Measurements from ENCODE around the gene C1orf167.
A peak's percentile ranks its signal among the peaks of the same experiment; 100 is the strongest.
"Not testable (repeated sequence)": the region's sequence is repeated elsewhere in the genome, so short reads cannot be mapped to it uniquely, and the experiment has no call there.

Gene C1orf167

DNA sequence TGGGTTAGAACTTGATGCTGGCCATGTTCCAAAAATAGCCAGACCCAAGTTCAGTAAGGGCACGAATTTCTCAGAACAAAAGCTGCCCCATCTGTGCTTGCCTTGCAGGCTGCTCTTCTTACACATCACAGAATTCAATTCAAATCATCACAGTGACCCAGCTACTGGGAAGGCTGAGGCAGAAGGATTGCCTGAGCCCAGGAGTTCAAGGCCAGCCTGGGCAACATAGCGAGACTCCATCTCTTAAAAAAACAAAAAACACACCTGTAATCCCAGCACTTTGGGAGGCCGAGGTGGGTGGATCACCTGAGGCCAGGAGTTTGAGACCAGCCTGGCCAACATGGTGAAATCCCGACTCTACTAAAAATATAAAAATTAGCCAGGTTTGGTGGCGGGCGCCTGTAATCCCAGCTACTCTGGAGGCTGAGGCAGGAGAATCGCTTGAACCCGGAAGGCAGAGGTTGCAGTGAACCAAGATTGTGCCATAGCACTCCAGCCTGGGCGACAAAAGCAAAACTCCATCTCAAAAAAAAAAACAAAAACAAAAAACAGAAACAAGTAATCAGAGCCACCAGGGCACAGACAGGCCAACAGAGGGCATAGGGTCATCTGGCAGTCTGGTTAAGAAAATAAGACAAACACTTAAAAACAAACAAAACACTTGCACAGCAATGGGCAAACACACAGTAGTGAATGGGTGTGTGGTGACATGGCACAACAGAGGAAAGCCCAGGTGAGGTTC is 42.1 kb downstream of the C1orf167 start:
- not testable (repeated sequence) for DNase-seq

GRCh38 chr1:11804666-11805421 is 42.9 kb downstream of the C1orf167 start:
- DNase-seq, result peak; percentile 47

GRCh38 chr1:11805422-11806306 is 43.7 kb downstream of the C1orf167 start, which contains the start of the genes CLCN6 and MTHFR:
Gene CLCN6, plus strand, starts transcription at chr1:11806191. Its CDS starts 72 bp downstream, at chr1:11806263.
Gene MTHFR, minus strand, starts transcription at chr1:11805964. Its CDS starts 2,848 bp downstream, at chr1:11803116.
- peak; percentile 99 for DNase-seq

GRCh38 chr1:11806307-11806936 is 44.4 kb downstream of the C1orf167 start:
- no peak for DNase-seq

GRCh38 chr1:11807133-11807532 is 45.1 kb downstream of the C1orf167 start:
- DNase-seq, result no peak

DNA sequence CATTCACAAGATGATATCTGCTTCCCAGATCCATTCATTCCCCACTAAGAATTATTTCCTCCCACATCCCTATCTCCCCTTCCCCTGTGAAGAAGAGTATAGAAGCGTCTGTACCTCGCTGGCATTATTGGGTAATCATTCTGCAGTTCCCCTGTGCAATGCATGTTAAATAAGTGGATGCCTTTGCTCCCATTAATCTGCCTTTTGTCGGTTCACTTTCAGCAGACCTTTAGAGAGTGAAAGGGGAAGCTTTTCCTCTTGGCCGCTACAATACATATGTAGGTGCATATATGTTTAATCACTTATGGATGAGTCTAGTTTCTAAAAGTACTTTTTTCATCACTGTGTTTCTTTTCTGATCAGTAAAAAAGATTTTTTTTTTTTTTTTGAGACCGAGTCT is 51.0 kb downstream of the C1orf167 start:
- DNase-seq, result no peak

DNA sequence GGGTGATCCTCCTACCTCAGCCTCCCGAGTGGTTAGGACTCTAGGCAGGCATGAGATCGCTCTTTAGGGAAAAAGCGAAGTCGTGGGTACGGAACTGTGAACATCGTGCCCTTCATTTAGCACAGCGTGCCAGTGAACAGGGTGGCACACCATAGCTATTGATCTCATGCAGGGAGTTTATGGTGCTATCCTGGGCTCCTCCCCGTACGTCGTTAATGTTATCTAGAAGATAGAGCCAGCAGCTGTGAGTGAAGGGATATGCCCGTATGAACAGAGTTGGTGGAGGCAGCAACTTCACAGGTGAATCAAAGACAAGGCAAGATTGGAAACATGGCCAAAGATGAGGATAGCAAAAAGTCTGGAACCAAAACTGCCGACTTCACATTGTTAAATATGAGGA is 55.2 kb downstream of the C1orf167 start:
- no peak for DNase-seq

DNA sequence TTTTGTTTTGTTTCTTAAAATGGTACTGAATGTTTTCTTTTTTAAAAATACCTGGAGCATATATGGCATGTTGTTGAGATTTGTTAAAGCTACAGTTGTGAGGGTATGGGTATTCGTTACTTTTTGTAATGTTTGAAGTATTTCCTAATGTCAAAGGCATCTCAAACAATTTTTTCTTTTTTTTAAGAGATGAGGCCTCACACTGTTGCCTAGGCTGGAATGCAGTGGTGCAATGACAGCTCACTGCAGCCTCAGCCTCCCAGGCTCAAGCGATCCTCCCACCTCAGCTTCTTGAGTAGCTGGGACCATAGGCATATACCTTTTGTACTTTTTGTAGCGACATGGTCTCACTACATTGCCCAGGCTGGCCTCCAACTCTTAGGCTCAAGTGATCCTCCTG is 60.1 kb downstream of the C1orf167 start:
- DNase-seq, result no peak

GRCh38 chr1:11823366-11824137 is 61.6 kb downstream of the C1orf167 start:
- DNase-seq, result no peak

DNA sequence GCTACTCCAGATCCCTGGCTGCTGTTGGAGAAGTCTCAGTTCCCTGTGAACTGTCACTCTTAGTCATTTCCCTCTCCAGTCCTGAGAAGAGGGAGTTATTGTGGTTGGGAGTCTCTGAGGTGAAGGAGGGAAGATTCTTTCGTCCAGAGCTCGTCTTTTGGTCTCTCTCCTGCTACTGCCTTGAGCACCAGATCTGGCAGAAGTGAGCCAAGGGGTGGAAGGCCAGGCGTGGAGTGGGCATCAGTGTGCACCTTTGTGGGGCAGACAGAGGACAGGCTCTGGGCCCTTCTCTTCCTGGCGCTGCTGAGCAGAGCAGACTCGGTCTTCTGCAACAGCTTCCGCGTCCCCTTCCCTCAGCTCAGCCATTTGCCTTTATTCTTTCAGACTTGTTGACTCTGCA is 63.1 kb downstream of the C1orf167 start:
- no peak for DNase-seq

DNA sequence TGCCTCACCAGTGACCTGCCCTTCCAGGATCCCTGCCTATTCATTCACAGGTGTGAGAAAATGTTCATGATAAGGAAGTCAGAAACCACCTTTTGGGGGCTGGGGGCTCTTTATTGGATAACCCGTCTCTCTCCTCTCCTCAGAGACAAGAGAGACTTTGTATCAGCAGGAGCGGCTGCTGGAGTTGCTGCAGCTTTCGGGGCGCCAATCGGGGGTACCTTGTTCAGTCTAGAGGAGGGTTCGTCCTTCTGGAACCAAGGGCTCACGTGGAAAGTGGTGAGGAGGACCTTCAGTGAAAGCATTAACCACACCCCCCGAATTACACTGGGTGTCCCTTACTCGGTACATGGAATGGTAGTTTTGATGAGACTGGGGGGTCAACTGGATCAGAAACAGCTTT is 65.0 kb downstream of the C1orf167 start:
- no peak for DNase-seq

DNA sequence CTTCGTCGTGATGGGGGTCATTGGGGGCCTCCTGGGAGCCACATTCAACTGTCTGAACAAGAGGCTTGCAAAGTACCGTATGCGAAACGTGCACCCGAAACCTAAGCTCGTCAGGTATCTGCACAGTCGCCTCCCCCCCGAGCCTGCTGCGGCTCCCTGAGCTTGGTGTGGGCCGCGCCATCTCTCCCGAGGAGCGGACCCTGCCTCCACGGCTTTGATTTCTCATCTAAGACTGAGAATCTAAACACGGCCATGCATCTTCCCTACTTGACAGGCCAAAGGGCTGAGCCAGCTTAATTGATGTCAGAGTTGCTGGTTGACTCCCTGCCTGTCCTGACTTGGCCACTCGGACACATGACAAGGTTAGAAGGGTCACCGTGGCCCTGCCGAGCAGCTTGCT is 66.5 kb downstream of the C1orf167 start:
- no peak for DNase-seq

- no peak for DNase-seq
Observed at GRCh38 chr1:11831945-11832725, 70.1 kb downstream of the C1orf167 start.

DNA sequence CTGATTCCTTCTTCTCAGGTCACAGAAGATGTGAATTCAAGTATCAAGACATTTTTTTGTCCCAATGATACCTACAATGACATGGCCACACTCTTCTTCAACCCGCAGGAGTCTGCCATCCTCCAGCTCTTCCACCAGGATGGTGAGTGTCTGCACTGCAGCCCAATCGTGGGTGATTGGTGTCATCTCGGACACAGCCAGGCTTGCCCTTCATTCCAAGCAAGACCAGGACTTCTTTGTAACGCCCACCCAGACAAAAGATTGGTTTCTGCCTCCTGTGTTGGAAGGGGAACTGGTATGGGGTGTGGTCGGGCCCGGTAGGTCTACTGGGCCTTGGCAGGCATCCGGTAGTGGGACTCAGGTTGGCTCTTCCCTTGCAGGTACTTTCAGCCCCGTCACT is 71.5 kb downstream of the C1orf167 start:
- no peak for DNase-seq

- DNase-seq, result no peak
Observed at GRCh38 chr1:11833900-11834299, 71.9 kb downstream of the C1orf167 start.

GRCh38 chr1:11835441-11836225 is 73.6 kb downstream of the C1orf167 start:
- DNase-seq, result no peak

DNA sequence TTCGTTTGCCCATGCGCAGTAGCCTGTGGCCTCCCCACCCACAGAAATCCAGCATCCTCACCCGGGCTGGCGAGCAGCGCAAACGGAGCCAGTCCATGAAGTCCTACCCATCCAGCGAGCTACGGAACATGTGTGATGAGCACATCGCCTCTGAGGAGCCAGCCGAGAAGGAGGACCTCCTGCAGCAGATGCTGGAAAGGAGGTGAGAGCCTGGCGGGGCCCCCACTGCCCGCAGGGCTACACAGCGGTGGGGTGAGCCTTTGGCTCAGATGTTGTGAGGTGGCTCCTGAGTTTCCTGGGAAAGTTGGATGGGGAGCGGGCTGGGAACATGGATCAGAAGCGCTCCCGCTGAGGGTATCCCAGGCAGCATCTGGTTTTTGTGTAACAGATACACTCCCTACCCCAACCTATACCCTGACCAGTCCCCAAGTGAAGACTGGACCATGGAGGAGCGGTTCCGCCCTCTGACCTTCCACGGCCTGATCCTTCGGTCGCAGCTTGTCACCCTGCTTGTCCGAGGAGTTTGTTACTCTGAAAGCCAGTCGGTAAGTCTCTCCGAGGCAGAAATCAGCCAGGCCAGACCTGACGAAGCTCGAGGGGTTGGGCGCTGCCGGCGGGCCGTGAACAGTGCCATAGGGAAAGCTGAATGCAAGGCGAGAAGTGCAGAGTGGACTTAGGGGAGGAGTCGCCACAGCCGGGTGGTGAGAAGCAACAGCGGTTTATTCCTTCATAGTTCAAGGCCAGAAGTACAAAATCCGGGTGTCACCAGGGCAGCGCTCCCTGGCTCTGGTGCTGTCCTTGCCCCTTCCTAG is 75.2 kb downstream of the C1orf167 start:
- no peak for DNase-seq

GRCh38 chr1:11837767-11838348 is 75.9 kb downstream of the C1orf167 start:
- no peak for DNase-seq
